Renal cortex interstitium (tissue), 3 donors: ENCODE data around the gene ORAI2. TPM values are rescaled to one million over a fixed set of nuclear protein-coding genes. Genes with fewer than 3 reads are reported as not detected.

Experiments used
- polyA plus RNA-seq, 3 donors: library from polyadenylated mRNA; unstranded; fragments of 120-200 nt; gene quantifications; one replicate each; pipeline ENCODE4 v1.2.1, GENCODE V29; 2013; ENCODE audit not compliant: insufficient read length in 3 of 3

Gene ORAI2
- polyA plus RNA-seq, 3 donors = 15.1 to 25.8 (median 24.1) TPM

Other genes with a start within 250 kb of the ORAI2 start
- gene SH2B2, start 146.7 kb upstream of the ORAI2 start, polyA plus RNA-seq = 1 to 10 TPM; 4.1 to 5.3 (median 4.2) TPM
- gene SPDYE6, start 77.1 kb upstream of the ORAI2 start, polyA plus RNA-seq = 1 to 10 TPM in 1 of 3 donors, not detected in 2; 2.9 TPM
- 10 to 100 TPM; 30.2 to 45.2 (median 39.9) TPM for gene PRKRIP1, start 37.2 kb upstream of the ORAI2 start, polyA plus RNA-seq
- gene ALKBH4, start 31.3 kb downstream of the ORAI2 start, polyA plus RNA-seq = 10 to 100 TPM; 10.6 to 13.3 (median 12.9) TPM
- 10 to 100 TPM; 17.3 to 23.2 (median 21.9) TPM for gene LRWD1, start 31.4 kb downstream of the ORAI2 start, polyA plus RNA-seq
- gene POLR2J, start 45.3 kb downstream of the ORAI2 start, polyA plus RNA-seq = 10 to 100 TPM; 22.4 to 32.7 (median 32.0) TPM
- gene RASA4B, start 84.2 kb downstream of the ORAI2 start, polyA plus RNA-seq = 10 to 100 TPM in 1 of 3 donors, 1 to 10 TPM in 2; 4.7 to 24.9 (median 8.4) TPM
- gene UPK3BL2, start 110.1 kb downstream of the ORAI2 start, polyA plus RNA-seq = 10 to 100 TPM in 2 of 3 donors, 1 to 10 TPM in 1; 3.6 to 14.3 (median 13.7) TPM
- gene SPDYE2, start 117.7 kb downstream of the ORAI2 start, polyA plus RNA-seq = 1 to 10 TPM; 3.2 to 5.6 (median 4.5) TPM
- gene POLR2J3, start 139.0 kb downstream of the ORAI2 start, polyA plus RNA-seq = 10 to 100 TPM; 80.1 to 91.8 (median 80.8) TPM
- gene RASA4, start 183.2 kb downstream of the ORAI2 start, polyA plus RNA-seq = 10 to 100 TPM; 27.6 to 56.1 (median 30.8) TPM
- gene UPK3BL1, start 209.2 kb downstream of the ORAI2 start, polyA plus RNA-seq = 10 to 100 TPM in 2 of 3 donors, 1 to 10 TPM in 1; 3.8 to 12.4 (median 11.8) TPM
- 1 to 10 TPM in 1 of 3 donors, under 1 TPM in 2; 0.84 to 7.6 (median 0.89) TPM for gene SPDYE2B, start 216.7 kb downstream of the ORAI2 start, polyA plus RNA-seq
- 1 to 10 TPM; 1.1 to 1.7 (median 1.6) TPM for gene POLR2J2, start 238.1 kb downstream of the ORAI2 start, polyA plus RNA-seq